Endometrium (tissue), 2 donors: ENCODE measurements around the gene GPLD1.

ENCODE experiments used
- FAIRE-seq: peaks from 2 replicates; lab custom pipeline; 2012; peaks lifted over from hg19 to GRCh38; lab: Jason Lieb, UNC
- donor health status: control.
- donor health status: control.

Gene GPLD1

GRCh38 chr6:24455061-24455460 is 34.3 kb downstream of the GPLD1 start:
- FAIRE-seq: no peak

GRCh38 chr6:24454452-24454851 is 34.9 kb downstream of the GPLD1 start:
- FAIRE-seq: no peak

- FAIRE-seq: no peak
Measured at GRCh38 chr6:24453921-24454320, 35.5 kb downstream of the GPLD1 start.

GRCh38 chr6:24451581-24452388 is 37.6 kb downstream of the GPLD1 start:
- FAIRE-seq: no peak

- FAIRE-seq: no peak
Measured at GRCh38 chr6:24448828-24449525, 40.4 kb downstream of the GPLD1 start.

GRCh38 chr6:24448396-24448795 is 41.0 kb downstream of the GPLD1 start:
- no peak for FAIRE-seq

GRCh38 chr6:24446670-24447069 is 42.7 kb downstream of the GPLD1 start:
- no peak for FAIRE-seq

- no peak for FAIRE-seq
Measured at GRCh38 chr6:24445704-24446103, 43.7 kb downstream of the GPLD1 start.

GRCh38 chr6:24444588-24444987 is 44.8 kb downstream of the GPLD1 start:
- no peak for FAIRE-seq

- no peak for FAIRE-seq
Measured at GRCh38 chr6:24441599-24441904, 47.8 kb downstream of the GPLD1 start.

GRCh38 chr6:24440897-24441598 is 48.3 kb downstream of the GPLD1 start:
- no peak for FAIRE-seq

GRCh38 chr6:24439858-24440539 is 49.4 kb downstream of the GPLD1 start:
- no peak for FAIRE-seq

- no peak for FAIRE-seq
Measured at GRCh38 chr6:24436979-24437378, 52.4 kb downstream of the GPLD1 start.

- FAIRE-seq: no peak
Measured at GRCh38 chr6:24432611-24433010, 56.8 kb downstream of the GPLD1 start.

GRCh38 chr6:24431045-24431451 is 58.3 kb downstream of the GPLD1 start:
- FAIRE-seq: no peak

GRCh38 chr6:24430086-24430485 is 59.3 kb downstream of the GPLD1 start:
- FAIRE-seq: no peak

- no peak for FAIRE-seq
Measured at GRCh38 chr6:24429146-24429545, 60.2 kb downstream of the GPLD1 start.

- FAIRE-seq: no peak
Measured at GRCh38 chr6:24428615-24429014, 60.8 kb downstream of the GPLD1 start.

- no peak for FAIRE-seq
Measured at GRCh38 chr6:24426729-24427446, 62.5 kb downstream of the GPLD1 start.

GRCh38 chr6:24425091-24425490 is 64.3 kb downstream of the GPLD1 start:
- FAIRE-seq: no peak

- no peak for FAIRE-seq
Measured at GRCh38 chr6:24419526-24419925, 69.9 kb downstream of the GPLD1 start.

- no peak for FAIRE-seq
Measured at GRCh38 chr6:24415753-24416152, 73.6 kb downstream of the GPLD1 start.
